GM10847 (cell line): Measurements from ENCODE around the gene CANT1.

Experiments used
- POLR2A ChIP-seq: IDR thresholded peaks from 2 replicates; pipeline ENCODE4 v1.6.1; 2011; ENCODE audit not compliant: insufficient read length; ENCODE audit errors: extremely low read depth

Gene CANT1

DNA sequence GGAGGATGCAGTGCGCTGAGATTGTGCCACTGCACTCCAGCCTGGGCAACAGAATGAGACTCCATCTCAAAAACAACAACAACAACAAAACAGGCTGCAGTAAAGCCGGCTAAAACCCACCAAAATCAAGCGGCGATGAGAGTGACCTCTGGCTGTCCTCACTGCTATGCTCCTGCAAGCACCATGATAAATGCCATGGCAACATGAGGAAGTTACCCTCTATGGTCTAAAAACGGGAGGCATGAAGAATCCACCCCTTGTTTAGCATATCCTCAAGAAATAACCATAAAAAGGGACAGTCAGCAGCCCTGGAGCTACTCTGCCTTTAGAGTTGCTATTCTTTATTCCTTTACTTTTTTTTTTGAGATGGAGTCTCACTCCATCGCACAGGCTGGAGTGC is 21.4 kb downstream of the CANT1 start:
- TF ChIP-seq POLR2A: no peak

DNA sequence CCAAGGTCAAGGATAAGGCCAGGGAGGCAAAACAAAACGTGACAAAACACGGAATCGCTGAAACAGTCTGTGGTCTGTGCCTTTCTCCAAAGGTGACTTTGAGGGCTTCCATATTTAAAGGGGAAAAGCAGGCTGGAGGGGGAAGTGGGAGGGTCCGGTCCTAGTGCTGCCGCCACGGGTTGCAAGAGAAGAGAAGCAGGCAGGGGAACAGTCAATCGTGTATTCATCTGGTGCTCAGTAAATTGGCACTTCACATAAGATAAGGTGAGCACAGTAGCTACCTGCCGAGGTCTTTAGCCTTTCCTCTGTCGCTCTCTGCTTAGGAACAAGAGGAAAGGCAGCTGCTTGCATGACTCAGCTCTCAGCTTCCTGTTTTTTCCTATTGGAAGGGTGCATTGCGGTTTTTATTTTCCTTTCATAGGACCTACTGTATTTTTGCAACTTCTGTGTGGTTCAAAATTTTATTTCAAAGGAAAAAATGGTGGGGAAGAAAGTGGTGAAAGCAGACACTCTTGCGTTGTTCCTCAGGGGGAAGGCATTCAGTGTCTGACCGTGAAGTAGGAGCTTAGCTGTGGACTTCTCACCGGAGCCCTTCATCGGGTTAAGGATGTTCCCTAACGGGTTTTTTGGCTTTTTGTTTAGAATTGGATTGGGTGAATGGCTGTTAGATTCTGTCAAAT is 22.8 kb downstream of the CANT1 start:
- TF ChIP-seq POLR2A: no peak

GRCh38 chr17:78986048-78986648 is 23.4 kb downstream of the CANT1 start:
- TF ChIP-seq POLR2A: no peak

- no peak for TF ChIP-seq POLR2A
Observed at GRCh38 chr17:78985395-78985794, 24.2 kb downstream of the CANT1 start.

DNA sequence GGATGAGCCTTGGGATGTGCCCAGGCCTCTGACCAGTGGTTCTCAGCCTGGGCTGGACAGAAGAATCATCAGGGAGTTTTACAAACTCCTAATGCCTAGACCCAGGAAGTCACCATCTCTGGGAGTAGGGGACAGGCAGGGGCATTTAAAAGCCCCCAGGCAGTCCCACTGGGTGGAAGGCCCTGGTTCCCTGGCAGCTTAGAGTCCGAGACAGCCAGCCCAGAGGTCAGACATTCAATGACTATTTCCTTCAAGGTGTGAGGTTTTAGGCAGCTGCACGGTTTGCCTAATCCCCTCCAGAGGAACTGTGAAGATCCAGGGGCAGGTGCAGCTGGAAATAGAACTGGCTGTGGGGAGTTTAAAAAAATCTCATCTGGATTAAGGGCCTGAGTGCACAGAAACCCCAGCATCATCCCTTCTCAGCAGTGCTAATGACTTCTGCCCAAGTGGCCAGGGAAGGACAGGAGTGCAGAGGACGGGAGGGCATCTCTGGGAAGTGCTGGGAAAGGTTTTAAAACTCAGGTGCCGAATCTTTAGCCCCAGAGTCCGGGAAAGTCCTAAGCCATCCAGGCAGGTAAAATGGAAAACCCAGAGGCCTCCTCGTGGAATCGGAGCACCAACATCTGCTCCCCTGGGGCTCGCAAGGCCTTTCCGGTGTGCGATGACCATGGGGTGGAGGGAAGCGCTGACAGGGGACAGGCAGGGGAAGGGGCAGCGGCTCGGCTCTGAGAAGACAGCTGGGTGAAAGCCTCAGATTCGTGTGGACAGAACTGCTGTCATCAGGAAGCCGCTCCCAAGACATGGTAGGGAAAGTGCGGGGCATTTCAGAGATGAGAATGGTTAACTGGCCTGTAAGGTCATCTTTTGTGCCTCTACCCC is 28.3 kb downstream of the CANT1 start:
- TF ChIP-seq POLR2A: no peak

- TF ChIP-seq POLR2A: no peak
Observed at GRCh38 chr17:78980624-78980972, 29.0 kb downstream of the CANT1 start.

GRCh38 chr17:78979780-78980623 is 29.6 kb downstream of the CANT1 start, which contains the start of gene LGALS3BP:
TSS of gene LGALS3BP (minus strand) at chr17:78979923. CDS start at chr17:78977191, 2,732 bp downstream.
- no peak for TF ChIP-seq POLR2A

- TF ChIP-seq POLR2A: no peak
Observed at GRCh38 chr17:78977997-78978973, 31.3 kb downstream of the CANT1 start.

DNA sequence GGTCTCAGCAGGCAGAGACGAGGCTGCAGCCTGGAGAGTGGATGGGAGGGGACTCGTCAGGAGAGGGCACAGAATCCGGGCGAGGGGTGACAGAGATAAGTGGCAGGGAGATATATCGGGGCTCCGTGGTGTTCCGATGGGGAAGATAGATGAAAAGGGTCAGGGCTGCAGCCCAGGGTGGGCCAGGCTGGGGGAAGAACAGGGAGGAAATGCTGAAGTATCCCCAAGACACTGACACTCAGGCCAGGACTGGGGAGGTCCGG is 32.0 kb downstream of the CANT1 start:
- TF ChIP-seq POLR2A: no peak

- TF ChIP-seq POLR2A: no peak
Observed at GRCh38 chr17:78976907-78977680, 32.5 kb downstream of the CANT1 start.

DNA sequence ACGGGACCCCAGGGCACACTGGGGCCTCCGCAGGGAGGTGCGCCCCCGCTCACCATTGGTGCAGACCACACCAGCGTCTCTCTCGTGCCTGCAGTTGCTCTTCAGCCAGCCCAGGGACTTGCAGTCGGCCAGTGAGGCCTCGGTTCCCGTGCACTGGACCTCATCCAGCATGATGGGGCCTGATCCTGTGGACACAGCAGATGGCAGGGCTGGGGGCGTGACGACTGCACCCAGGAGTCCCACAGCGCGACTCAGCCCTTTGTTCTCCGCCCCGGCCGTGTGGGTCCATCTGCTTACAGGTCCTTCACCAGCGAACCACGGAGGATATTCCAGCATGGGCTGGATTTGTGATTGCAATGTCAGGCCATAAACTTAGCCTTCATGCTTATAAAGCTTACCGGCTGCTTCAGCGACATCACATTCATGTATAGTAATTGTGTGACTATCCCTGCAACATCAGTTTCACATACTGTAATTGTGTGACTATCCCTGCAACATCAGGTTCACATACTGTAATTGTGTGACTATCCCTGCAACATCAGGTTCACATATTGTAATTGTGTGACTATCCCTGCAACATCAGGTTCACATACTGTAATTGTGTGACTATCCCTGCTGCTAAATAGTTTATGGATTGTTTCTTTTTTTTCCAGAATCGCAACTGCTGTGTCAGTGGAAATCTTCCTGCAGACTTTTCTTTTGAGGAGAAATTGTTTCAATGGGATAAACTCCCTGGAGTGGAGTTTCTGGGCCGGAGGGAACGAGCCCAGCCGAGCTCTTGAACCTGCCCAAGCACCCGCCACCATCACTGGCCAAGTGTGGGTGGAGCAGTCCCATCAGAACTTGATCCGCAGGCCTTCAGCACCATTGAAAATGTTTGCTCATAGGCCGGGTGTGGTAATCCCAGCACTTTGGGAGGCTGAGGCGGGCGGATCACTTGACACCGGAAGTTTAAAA is 34.7 kb downstream of the CANT1 start:
- TF ChIP-seq POLR2A: no peak

- TF ChIP-seq POLR2A: no peak
Observed at GRCh38 chr17:78973792-78974520, 35.6 kb downstream of the CANT1 start.

- TF ChIP-seq POLR2A: no peak
Observed at GRCh38 chr17:78973196-78973595, 36.4 kb downstream of the CANT1 start.
